ENCODE measurements around the gene MND1.

GRCh38 chr4:153366486-153366885 is 22.0 kb downstream of the MND1 start:
- no peak for TF ChIP-seq CTCF (IDR thresholded peaks at IDR 0.05; ENCODE audit: extremely low read depth in 1 of 2, insufficient read depth in 1 of 2, low read depth in 1 of 2, low read length in 2 of 2)
- TF ChIP-seq POLR2AphosphoS5 (IDR thresholded peaks at IDR 0.05; ENCODE audit: insufficient read depth, low read depth, low read length): no peak
- no peak for TF ChIP-seq POLR2A (IDR thresholded peaks at IDR 0.05; ENCODE audit: low read depth, low read length)
- TF ChIP-seq GATA2 (IDR thresholded peaks at IDR 0.05; ENCODE audit: insufficient read depth, insufficient read length, low read depth, low read length): no peak

Measured in endothelial cell of umbilical vein (primary cell).